Measurements from ENCODE around the gene ENC1.

DNA sequence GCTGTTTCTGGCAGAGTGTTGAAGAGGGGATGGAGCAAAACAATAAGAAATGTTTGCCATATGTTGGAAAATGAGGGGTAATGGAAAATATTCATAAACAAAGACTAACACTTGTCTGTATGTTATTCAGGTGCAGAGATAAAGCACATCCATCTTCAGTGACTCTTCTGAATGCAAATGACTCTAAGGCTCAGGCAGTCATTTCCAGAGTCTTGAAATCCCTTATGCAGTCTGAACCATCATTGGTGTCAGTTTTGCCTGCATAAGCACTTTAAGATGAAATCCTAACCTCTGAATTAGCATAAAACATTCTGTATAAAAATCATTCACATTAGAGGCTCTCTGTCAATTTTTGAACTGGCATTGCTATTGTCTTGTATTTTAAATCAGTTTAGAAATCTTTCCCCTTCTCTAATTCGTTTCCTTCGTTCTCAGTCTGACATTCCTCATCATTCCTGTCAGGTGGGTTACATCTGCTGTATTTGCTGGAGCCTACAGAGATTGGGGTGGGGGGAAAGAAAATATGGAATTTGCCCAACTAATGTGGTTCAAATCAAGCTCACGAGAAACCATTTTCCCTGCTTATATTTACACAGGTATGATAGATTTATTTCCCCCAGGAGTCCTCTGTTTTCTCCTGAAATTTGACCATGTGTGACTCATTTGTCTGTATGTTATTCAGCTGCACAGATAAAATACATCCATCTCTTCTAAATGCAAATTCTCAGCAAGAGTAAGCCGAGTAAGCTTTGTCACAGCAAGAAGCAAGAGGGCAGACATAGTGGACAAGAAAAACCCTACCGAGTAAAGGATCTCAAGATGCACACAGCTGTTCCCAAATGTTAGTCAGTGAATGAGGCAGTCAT lies 31.6 kb downstream of the ENC1 start:
- no peak for TF ChIP-seq GABPA (IDR thresholded peaks at IDR 0.05; ENCODE audit: low read depth)
- TF ChIP-seq POLR2A (IDR thresholded peaks at IDR 0.05; ENCODE audit: low read depth, low read length): no peak
- TF ChIP-seq MXI1 (IDR thresholded peaks at IDR 0.05; ENCODE audit: low read depth, low read length): no peak
- TF ChIP-seq RAD21 (IDR thresholded peaks at IDR 0.05; ENCODE audit: insufficient read depth, low read depth, low read length): no peak
- TF ChIP-seq, protein P1, sequence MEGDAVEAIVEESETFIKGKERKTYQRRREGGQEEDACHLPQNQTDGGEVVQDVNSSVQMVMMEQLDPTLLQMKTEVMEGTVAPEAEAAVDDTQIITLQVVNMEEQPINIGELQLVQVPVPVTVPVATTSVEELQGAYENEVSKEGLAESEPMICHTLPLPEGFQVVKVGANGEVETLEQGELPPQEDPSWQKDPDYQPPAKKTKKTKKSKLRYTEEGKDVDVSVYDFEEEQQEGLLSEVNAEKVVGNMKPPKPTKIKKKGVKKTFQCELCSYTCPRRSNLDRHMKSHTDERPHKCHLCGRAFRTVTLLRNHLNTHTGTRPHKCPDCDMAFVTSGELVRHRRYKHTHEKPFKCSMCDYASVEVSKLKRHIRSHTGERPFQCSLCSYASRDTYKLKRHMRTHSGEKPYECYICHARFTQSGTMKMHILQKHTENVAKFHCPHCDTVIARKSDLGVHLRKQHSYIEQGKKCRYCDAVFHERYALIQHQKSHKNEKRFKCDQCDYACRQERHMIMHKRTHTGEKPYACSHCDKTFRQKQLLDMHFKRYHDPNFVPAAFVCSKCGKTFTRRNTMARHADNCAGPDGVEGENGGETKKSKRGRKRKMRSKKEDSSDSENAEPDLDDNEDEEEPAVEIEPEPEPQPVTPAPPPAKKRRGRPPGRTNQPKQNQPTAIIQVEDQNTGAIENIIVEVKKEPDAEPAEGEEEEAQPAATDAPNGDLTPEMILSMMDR (IDR thresholded peaks at IDR 0.05 in 2 of 3, conservative IDR thresholded peaks at IDR 0.05 in 1 of 3; ENCODE audit: control insufficient read depth in 2 of 3, extremely low read depth in 1 of 3, insufficient read depth in 1 of 3, low read depth in 3 of 3, low read length in 3 of 3): no peak

Measured in GM12878 (cell line).